ENCODE results near the gene PTPN23. TPM values are rescaled to one million over a fixed set of nuclear protein-coding genes. Genes with fewer than 3 reads are reported as not detected.

PTPN23 gene
- total RNA-seq, 1 donor from 2014 or later = 53.7 TPM

GRCh38 chr3:47404431-47404876 lies 23.6 kb downstream of the PTPN23 start:
- ATAC-seq (no peak), DNase-seq (ENCODE audit: low spot score) (no peak)
- intact Hi-C loops (cut with DNase I) = no loop called here

- peak; percentile 90 for ATAC-seq
- intact Hi-C loops (cut with DNase I) = no loop called here
- peak; percentile 80 for DNase-seq (ENCODE audit: low spot score)
Measured at GRCh38 chr3:47404955-47405790, 24.4 kb downstream of the PTPN23 start.

GRCh38 chr3:47405820-47406761 lies 25.3 kb downstream of the PTPN23 start:
- DNase-seq (ENCODE audit: low spot score) = no peak
- intact Hi-C loops (cut with DNase I) = no loop called here
- ATAC-seq = no peak

GRCh38 chr3:47406762-47407149 lies 25.9 kb downstream of the PTPN23 start:
- ATAC-seq (no peak), DNase-seq (ENCODE audit: low spot score) (no peak)
- intact Hi-C loops (cut with DNase I) = no loop called here

GRCh38 chr3:47407237-47407636 lies 26.4 kb downstream of the PTPN23 start:
- intact Hi-C loops (cut with DNase I) = no loop called here
- no peak for DNase-seq (ENCODE audit: low spot score)
- ATAC-seq = no peak

- intact Hi-C loops (cut with DNase I) = no loop called here
- ATAC-seq (no peak), DNase-seq (ENCODE audit: low spot score) (no peak)
Measured at GRCh38 chr3:47407896-47408838, 27.3 kb downstream of the PTPN23 start.

- ATAC-seq = no peak
- DNase-seq (ENCODE audit: low spot score) = no peak
- intact Hi-C loops (cut with DNase I) = no loop called here
Measured at GRCh38 chr3:47408839-47409229, 28.0 kb downstream of the PTPN23 start.

GRCh38 chr3:47409284-47409683 lies 28.5 kb downstream of the PTPN23 start:
- no peak for DNase-seq (ENCODE audit: low spot score)
- intact Hi-C loops (cut with DNase I) = no loop called here
- no peak for ATAC-seq

- intact Hi-C loops (cut with DNase I) = no loop called here
- ATAC-seq (no peak), DNase-seq (ENCODE audit: low spot score) (no peak)
Measured at GRCh38 chr3:47409688-47410416, 29.0 kb downstream of the PTPN23 start.

- DNase-seq (ENCODE audit: low spot score) (no peak), ATAC-seq (no peak)
- intact Hi-C loops (cut with DNase I) = no loop called here
Measured at GRCh38 chr3:47410417-47410720, 29.5 kb downstream of the PTPN23 start.

- intact Hi-C loops (cut with DNase I) = no loop called here
- ATAC-seq (no peak), DNase-seq (ENCODE audit: low spot score) (no peak)
Measured at GRCh38 chr3:47410801-47411646, 30.2 kb downstream of the PTPN23 start.

- ATAC-seq (no peak), DNase-seq (ENCODE audit: low spot score) (no peak)
- intact Hi-C loops (cut with DNase I) = no loop called here
Measured at GRCh38 chr3:47411696-47412452, 31.1 kb downstream of the PTPN23 start.

- ATAC-seq (no peak), DNase-seq (ENCODE audit: low spot score) (no peak)
- intact Hi-C loops (cut with DNase I) = no loop called here
Measured at GRCh38 chr3:47412453-47412756, 31.6 kb downstream of the PTPN23 start.

- DNase-seq (ENCODE audit: low spot score) = no peak
- ATAC-seq = no peak
- intact Hi-C loops (cut with DNase I) = no loop called here
Measured at GRCh38 chr3:47412842-47413520, 32.2 kb downstream of the PTPN23 start.

GRCh38 chr3:47413751-47414150 lies 32.9 kb downstream of the PTPN23 start:
- intact Hi-C loops (cut with DNase I) = no loop called here
- DNase-seq (ENCODE audit: low spot score) (no peak), ATAC-seq (no peak)

GRCh38 chr3:47414161-47414564 lies 33.3 kb downstream of the PTPN23 start:
- no peak for DNase-seq (ENCODE audit: low spot score)
- no peak for ATAC-seq
- intact Hi-C loops (cut with DNase I) = no loop called here

All from sciatic nerve (tissue), 2 donors.